Loucy (cell line): ENCODE results near the gene MTMR2.

ENCODE experiments used
- H2AFZ ChIP-seq: fragments of 200-600 bp; sonication (generic); 2 replicates; pipeline ENCODE4 v1.6.0; 2016; ENCODE audit warnings: antibody characterized with exemption, mild to moderate bottlenecking, low read length, moderate library complexity
- H3F3A ChIP-seq: fragments of 200-600 bp; 2 replicates; pipeline ENCODE4 v1.6.0; 2016; ENCODE audit warnings: antibody characterized with exemption, low read depth, mild to moderate bottlenecking
- H3K27me3 ChIP-seq: fragments of 200-600 bp; sonication (generic); 2 replicates; pipeline ENCODE4 v1.6.1; 2014; ENCODE audit warnings: low read length, mild to moderate bottlenecking; ENCODE audit not compliant: insufficient read depth, poor library complexity, severe bottlenecking
- H3K36me3 ChIP-seq: fragments of 200-600 bp; sonication (generic); 2 replicates; pipeline ENCODE4 v1.6.1; 2016; ENCODE audit warnings: low read length; ENCODE audit not compliant: insufficient read depth
- H3K4me1 ChIP-seq: fragments of 200-600 bp; sonication (generic); 2 replicates; pipeline ENCODE4 v1.5.1; 2014; ENCODE audit warnings: low read length, mild to moderate bottlenecking; ENCODE audit not compliant: insufficient read depth, poor library complexity, severe bottlenecking
- H3K4me2 ChIP-seq: fragments of 200-600 bp; sonication (generic); 2 replicates; pipeline ENCODE4 v1.6.0; 2014; ENCODE audit warnings: antibody characterized with exemption, low read length, low read depth, mild to moderate bottlenecking; ENCODE audit not compliant: poor library complexity, severe bottlenecking
- H3K4me3 ChIP-seq: fragments of 200-600 bp; sonication (generic); 2 replicates; pipeline ENCODE4 v1.5.1; 2014; ENCODE audit warnings: low read length, mild to moderate bottlenecking, mixed read lengths; ENCODE audit not compliant: poor library complexity, severe bottlenecking
- H3K79me2 ChIP-seq: fragments of 200-600 bp; sonication (generic); 2 replicates; pipeline ENCODE4 v1.6.1; 2014; ENCODE audit warnings: low read length; ENCODE audit not compliant: insufficient read depth
- H3K9ac ChIP-seq: fragments of 200-600 bp; sonication (generic); 2 replicates; pipeline ENCODE4 v1.6.0; 2014; ENCODE audit warnings: mild to moderate bottlenecking, low read depth, low read length, moderate library complexity; ENCODE audit not compliant: poor library complexity, severe bottlenecking
- H3K9me2 ChIP-seq: fragments of 200-600 bp; sonication (generic); replicated peaks from 2 replicates; pipeline ENCODE4 v1.6.1; 2016; ENCODE audit warnings: low read depth, low read length, mixed read lengths
- H3K9me3 ChIP-seq: fragments of 200-600 bp; sonication (generic); 2 replicates; pipeline ENCODE4 v1.6.1; 2014; ENCODE audit warnings: mild to moderate bottlenecking, antibody characterized with exemption, low read length, low read depth; ENCODE audit not compliant: insufficient read depth
- H4K20me1 ChIP-seq: fragments of 200-600 bp; sonication (generic); 2 replicates; pipeline ENCODE4 v1.6.0; 2014; ENCODE audit warnings: antibody characterized with exemption, low read length, mild to moderate bottlenecking; ENCODE audit not compliant: insufficient read depth, poor library complexity, severe bottlenecking
- EZH2phosphoT487 ChIP-seq: fragments of 200-600 bp; IDR thresholded peaks from 2 replicates; pipeline ENCODE4 v1.6.1; 2018; ENCODE audit warnings: antibody characterized with exemption, mild to moderate bottlenecking, moderate library complexity, borderline replicate concordance
- TF ChIP-seq, protein P1 (sequence below): fragments of 200-600 bp; sonication (generic); conservative IDR thresholded peaks from 2 replicates; pipeline ENCODE4 v1.5.1; 2014; ENCODE audit warnings: mild to moderate bottlenecking, antibody characterized with exemption, low read length

The MTMR2 gene

DNA sequence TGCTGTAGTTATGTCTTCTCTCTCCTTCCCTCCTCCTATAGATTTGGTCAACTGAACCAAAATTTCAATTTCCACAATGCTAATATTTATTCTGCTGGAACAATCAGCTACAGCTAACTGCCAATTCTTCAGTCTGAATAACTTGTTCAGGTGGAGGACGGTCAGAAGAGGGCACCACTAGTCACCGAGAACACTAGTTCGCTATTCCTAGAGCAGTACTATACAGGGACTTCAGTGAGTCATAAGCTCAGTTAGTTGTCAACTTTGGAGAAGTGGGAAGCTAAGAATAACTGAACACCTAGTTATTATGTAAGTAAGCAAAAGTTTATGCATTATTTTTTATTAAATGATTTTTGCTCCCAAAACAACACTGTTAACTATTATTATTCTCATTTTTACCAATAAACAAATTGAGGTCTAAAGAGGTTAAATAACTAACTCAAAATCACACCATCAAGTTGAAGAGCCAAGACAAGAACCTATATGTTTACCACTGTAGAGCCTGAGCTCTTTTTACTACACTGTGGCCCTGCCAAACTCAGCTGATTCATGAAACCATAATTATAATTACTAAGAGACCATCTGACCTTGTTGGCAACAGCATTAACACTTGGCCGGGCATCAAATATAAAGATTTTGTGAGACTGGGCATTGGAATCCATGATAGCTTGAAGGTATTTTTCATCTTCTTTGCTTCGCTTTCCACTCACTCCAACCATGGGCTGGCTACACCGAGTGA, 74.7 kb downstream of the MTMR2 start:
- Histone ChIP-seq H3K4me1 (no peaks in the 10 kb centered on the region), H2AFZ (no peak overlapping the region), H3K79me2 (no peaks in the 10 kb centered on the region), H3K9ac (no peak overlapping the region), H3K4me3 (no peak overlapping the region), H3K4me2 (no peak overlapping the region), H3K9me3 (no peaks in the 10 kb centered on the region), H3K36me3 (peaks cover 31% of the 10 kb centered on the region; the same call in 1 of the 2 replicates), H3K9me2 (no peaks in the 10 kb centered on the region), H3F3A (no peaks in the 10 kb centered on the region), H3K27me3 (no peaks in the 10 kb centered on the region), H4K20me1 (no peaks in the 10 kb centered on the region)
- TF ChIP-seq, protein P1, sequence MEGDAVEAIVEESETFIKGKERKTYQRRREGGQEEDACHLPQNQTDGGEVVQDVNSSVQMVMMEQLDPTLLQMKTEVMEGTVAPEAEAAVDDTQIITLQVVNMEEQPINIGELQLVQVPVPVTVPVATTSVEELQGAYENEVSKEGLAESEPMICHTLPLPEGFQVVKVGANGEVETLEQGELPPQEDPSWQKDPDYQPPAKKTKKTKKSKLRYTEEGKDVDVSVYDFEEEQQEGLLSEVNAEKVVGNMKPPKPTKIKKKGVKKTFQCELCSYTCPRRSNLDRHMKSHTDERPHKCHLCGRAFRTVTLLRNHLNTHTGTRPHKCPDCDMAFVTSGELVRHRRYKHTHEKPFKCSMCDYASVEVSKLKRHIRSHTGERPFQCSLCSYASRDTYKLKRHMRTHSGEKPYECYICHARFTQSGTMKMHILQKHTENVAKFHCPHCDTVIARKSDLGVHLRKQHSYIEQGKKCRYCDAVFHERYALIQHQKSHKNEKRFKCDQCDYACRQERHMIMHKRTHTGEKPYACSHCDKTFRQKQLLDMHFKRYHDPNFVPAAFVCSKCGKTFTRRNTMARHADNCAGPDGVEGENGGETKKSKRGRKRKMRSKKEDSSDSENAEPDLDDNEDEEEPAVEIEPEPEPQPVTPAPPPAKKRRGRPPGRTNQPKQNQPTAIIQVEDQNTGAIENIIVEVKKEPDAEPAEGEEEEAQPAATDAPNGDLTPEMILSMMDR, result peak; percentile 70
- no peak for TF ChIP-seq EZH2phosphoT487

DNA sequence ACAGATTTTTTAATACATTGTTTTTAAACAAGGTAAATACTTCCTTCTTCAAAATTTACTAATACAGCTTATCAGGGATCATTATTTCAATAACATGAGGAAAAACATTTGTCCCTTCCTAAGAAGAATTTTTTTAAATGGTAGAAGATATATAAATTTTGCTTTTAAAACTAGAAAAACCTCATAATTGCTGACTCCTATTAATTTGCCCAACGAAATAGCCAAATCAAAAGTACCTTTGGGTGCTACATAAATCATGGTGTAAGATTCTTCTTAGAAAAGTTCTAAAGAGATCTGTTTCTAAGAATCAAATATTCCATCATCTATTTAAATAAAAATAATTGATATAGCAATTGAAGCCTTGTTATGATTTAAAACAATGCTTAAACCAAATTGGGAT, 78.7 kb downstream of the MTMR2 start:
- Histone ChIP-seq H3K79me2 (no peaks in the 10 kb centered on the region), H3K4me1 (no peaks in the 10 kb centered on the region), H3K9me3 (no peaks in the 10 kb centered on the region), H2AFZ (no peak overlapping the region), H3F3A (no peaks in the 10 kb centered on the region), H3K4me2 (no peak overlapping the region), H3K4me3 (no peak overlapping the region), H3K9me2 (no peaks in the 10 kb centered on the region), H3K9ac (no peak overlapping the region), H3K27me3 (no peaks in the 10 kb centered on the region), H3K36me3 (peaks cover 40% of the 10 kb centered on the region; the same call in 1 of the 2 replicates), H4K20me1 (no peaks in the 10 kb centered on the region)
- TF ChIP-seq, protein P1, result no peak
- no peak for TF ChIP-seq EZH2phosphoT487

DNA sequence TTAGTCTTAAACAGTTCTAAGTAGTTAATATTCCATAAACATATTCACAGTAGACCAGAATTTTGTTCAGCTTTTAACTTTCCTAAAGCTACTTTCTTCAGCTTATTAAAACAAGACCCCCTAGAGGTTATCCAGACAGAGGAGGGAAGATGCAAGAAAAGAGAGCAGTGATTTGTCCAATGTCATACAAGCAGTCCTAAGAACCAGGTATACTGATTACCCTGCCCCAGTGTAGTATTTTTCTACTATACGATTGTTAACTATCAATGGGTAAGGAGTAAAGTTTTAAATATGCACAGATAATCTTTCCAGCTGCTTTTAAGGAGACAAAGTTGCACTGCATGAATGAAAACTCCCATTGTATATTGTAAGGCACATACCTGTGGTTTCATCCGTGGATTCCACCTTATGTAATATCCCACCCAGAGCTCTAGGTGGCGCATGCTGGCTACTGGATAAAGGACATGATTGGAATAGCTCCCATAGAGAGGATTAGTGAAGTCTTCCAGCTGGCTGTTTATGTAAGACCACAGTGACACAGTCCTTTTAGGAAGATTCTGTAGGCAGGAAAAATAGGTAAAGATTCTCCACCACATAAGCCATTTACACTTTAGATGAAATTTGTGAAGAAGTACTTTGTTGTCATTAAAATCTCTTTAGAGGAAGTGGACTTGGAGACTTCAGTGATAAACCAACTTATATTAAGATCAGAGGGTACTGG, 88.0 kb downstream of the MTMR2 start:
- TF ChIP-seq, protein P1, result peak; percentile 97
- no peak for TF ChIP-seq EZH2phosphoT487
- Histone ChIP-seq H3K9me3 (no peaks in the 10 kb centered on the region), H3K9me2 (no peaks in the 10 kb centered on the region), H3K9ac (no peak overlapping the region), H3K4me1 (no peaks in the 10 kb centered on the region), H2AFZ (no peak overlapping the region), H3F3A (no peaks in the 10 kb centered on the region), H3K4me3 (no peak overlapping the region), H3K27me3 (no peaks in the 10 kb centered on the region), H3K4me2 (no peak overlapping the region), H3K79me2 (no peaks in the 10 kb centered on the region), H3K36me3 (peaks cover 86% of the 10 kb centered on the region; the same call in 1 of the 2 replicates), H4K20me1 (no peaks in the 10 kb centered on the region)
